B cell (primary cell): Measurements from ENCODE around the gene AP1AR.

Experiments
- EZH2 ChIP-seq: IDR thresholded peaks from 2 replicates; pipeline ENCODE4 v1.6.1; 2012; ENCODE audit warnings: borderline replicate concordance, low read depth, mild to moderate bottlenecking, moderate library complexity, low read length; ENCODE audit not compliant: insufficient read depth, poor library complexity, severe bottlenecking
- TF ChIP-seq, protein P1 (sequence below): fragments of 200-600 bp; IDR thresholded peaks from one replicate; pipeline ENCODE4 v1.8.0; 2022; ENCODE audit warnings: antibody characterized with exemption, mild to moderate bottlenecking

DNA sequence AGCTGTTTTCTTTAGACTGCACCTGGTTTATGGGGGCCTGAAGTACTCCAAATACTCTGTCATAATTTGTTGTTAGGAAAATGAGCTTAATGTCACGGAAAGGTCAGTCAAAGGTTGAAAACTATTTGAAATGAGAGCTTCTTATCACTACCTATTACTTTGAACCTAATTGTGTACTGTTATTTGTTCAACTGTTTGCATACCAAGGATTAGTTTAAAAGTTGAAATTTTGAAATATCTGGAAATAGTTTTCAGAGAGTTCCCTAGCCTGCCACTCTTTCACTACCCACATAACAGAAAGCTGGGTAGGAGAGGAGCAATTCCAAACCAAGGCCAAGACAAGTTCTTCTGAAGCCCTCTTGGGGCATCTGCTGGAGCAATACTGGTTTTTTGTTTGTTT lies 28.0 kb upstream of the AP1AR start:
- TF ChIP-seq, protein P1, sequence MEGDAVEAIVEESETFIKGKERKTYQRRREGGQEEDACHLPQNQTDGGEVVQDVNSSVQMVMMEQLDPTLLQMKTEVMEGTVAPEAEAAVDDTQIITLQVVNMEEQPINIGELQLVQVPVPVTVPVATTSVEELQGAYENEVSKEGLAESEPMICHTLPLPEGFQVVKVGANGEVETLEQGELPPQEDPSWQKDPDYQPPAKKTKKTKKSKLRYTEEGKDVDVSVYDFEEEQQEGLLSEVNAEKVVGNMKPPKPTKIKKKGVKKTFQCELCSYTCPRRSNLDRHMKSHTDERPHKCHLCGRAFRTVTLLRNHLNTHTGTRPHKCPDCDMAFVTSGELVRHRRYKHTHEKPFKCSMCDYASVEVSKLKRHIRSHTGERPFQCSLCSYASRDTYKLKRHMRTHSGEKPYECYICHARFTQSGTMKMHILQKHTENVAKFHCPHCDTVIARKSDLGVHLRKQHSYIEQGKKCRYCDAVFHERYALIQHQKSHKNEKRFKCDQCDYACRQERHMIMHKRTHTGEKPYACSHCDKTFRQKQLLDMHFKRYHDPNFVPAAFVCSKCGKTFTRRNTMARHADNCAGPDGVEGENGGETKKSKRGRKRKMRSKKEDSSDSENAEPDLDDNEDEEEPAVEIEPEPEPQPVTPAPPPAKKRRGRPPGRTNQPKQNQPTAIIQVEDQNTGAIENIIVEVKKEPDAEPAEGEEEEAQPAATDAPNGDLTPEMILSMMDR, result no peak
- TF ChIP-seq EZH2, result no peak
